Central memory CD4-positive, alpha-beta T cell (primary cell): ENCODE data around the gene USP25.
"Not testable (repeated sequence)": the region's sequence is repeated elsewhere in the genome, so short reads cannot be mapped to it uniquely, and the experiment has no call there.

ENCODE experiments used
- DNase-seq: peaks from one replicate; pipeline ENCODE4 v3.0.0; 2022

The USP25 gene

DNA sequence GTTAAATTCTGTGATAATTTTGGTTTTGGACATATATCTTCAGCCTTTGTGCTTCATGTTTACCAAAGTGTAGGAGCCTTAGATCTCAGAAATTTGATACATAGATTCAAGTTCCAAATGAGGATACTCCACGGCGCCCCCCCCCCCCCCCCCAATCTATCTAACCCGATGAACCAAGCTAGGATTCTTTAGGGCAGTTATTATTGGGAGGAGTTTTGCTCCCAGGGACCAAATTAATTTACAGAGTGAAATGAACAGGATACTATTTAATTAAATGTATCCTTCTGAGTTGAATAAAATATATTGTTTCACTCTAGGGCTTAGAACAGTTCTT, 3.2 kb downstream of the USP25 start:
- no peak for DNase-seq

DNA sequence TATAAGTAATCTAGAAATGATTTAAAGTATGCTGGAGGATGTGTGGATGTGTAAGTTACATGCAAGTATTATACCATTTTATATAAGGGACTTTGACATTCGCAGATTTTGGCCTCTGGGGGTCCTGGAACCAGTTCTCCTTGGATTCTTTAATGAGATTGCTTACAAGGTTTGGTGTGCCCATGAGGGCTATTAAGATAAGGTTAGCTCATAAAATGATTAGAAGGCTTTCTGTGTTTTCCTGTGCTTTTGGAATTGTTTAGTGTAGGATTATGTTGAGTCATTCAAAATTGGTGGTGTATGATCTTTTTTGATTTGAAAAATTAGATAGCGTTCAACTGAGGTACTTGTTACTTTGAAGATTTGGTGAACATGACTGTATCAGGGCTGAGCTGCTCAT, 5.6 kb downstream of the USP25 start:
- no peak for DNase-seq

DNA sequence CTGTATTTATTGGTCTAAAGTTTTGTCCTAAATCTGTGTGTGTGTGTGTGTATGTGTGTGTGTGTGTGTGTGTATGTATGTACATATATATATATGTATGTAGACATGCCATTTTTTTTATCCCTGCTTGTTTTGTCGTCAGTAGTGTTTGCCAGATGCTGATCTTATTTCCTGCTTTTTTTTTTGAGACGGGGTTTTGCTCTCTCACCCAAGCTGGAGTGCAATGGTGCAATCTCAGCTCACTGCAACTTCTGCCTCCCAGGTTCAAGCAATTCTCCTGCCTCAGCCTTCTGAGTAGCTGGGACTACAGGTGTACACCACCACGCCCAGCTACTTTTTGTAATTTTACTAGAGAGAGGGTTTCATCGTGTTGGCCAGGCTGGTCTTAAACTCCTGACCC, 6.1 kb downstream of the USP25 start:
- not testable (repeated sequence) for DNase-seq

DNA sequence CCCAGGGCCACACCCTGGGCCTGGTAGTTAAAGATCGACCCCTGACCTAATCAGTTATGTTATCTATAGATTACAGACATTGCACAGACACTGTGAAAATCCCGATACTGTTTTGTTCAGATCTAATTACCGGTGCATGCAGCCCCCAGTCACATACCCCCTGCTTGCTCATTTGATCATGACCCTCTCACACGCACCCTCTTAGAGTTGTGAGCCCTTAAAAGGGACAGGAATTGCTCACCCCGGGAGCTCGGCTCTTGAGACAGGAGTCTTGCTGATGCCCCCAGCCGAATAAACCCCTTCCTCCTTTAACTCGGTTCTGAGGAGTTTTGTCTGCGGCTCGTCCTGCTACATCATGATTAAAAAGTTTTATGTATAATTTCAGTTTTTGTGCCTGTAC, 9.0 kb downstream of the USP25 start:
- not testable (repeated sequence) for DNase-seq

DNA sequence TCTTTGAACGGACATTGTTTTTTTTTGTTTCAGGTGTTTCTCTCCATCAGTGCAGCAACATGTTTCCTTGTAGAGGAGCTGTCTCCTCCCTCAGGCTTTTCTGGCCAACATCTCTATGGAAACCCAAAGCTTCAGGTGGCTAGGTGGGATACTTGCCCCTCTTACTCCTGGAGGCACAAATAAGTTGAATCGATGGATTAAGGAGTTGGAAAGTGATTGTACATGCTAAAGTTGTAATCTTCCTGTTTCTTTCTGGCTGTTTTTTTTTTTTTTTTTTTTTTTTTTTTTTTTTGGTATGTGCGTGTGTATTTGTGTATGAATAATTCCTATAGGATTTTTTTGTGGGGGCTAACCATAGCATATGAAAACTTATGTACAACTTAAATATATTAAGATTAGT, 10.6 kb downstream of the USP25 start:
- DNase-seq: no peak

DNA sequence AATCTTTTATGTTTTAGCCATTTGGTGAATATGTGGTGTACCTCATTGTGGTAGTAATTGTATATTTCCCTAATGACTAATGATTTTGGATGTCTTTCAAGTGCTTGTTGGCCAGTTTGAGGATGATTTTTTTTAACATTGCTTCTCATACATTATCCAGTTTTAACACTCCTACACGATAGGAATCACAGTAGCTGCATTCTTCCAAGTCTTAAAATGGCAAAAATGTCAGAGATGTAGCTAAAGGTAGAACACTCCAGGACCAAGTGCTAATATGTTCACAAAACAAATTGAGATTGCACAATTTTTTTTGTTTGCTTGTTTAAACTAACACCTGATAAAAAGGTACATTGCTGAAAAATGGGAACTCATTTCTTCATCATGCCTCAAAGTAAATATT, 11.7 kb downstream of the USP25 start:
- DNase-seq: no peak

DNA sequence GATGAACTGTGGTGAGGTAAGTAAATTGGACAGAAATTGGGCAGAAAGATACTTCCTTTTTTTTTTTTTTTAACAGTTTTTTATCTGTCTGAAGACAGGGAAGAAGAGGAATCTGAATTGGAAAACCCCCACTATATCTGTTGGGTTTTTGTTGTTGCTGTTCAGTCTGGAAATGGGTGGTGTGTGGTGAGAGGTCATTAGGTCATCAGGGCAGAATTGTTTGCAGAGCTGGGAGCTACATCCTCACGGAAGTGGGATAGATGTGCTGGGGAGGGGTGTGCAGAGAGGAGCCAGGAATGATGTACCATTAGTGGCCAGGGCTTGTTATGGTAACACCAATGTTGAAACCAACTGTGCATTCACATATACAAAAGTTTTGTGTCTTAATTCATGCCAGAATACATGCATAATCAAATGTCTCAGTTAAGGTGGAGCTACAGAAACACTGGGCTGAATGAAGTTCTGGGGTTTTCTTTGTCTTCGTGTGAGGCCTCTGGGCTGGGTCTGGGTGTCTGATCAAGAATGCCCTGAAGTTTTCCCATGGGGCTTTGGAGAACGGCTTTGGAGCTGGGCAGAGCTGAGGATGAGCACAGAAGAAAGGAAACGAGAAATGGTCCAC, 12.4 kb downstream of the USP25 start:
- no peak for DNase-seq

DNA sequence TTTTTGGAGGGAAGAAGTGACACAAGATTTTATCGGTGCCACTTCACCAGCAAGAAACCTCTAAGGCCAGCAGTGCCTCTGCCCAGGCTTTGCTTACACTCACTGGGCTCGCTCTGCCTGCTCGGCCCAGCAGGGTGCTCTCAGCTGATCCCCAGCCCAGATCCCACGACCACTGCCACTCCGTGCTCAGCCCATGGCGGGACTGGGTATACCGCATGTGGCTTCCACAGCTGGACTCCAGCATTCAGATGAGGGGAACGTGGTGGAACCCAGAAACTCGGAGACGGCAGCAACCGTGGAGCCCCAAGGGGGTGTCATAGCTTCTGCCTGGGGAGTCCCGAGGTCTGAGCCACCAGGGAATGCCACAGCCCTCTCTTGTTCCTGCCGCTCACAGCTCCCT, 12.9 kb downstream of the USP25 start:
- no peak for DNase-seq

DNA sequence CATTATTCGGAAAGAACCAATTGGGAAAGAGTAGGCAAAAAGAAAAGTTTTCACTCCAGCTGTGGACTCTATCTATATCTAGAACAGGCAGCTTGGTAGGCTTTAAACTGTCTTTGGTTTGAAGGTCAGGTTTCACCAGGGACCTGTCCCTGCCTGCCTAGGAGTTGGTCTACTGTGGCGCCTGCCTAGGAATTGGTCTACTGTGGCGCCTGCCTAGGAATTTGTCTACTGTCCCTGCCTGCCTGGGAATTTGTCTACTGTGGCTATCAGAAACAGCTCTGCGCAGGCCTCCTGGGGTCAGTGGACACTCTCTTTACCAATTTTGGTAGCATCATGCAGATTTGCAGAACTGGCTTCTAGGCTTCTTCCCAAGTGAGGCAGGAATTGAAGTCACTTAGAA, 13.8 kb downstream of the USP25 start:
- DNase-seq: no peak

DNA sequence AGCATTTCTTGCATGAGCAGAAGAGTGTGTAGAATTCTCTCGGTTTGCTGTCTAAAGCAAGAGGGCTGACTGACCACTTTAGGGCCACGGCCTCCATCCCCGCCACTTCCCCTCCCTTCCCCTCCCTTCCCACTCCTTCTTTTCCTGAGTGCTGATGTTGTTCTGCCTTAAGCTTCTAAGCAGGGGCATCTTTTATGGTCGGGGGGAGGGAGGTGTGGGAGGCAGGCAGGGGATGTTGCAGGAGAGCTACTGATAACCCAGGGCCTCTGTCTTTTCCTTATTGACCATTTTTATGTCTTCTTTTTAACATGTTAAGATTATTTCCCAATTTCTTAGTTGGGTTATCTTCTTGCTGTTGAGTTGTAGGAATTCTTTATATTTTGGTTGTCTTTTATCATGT, 15.1 kb downstream of the USP25 start:
- DNase-seq: no peak

DNA sequence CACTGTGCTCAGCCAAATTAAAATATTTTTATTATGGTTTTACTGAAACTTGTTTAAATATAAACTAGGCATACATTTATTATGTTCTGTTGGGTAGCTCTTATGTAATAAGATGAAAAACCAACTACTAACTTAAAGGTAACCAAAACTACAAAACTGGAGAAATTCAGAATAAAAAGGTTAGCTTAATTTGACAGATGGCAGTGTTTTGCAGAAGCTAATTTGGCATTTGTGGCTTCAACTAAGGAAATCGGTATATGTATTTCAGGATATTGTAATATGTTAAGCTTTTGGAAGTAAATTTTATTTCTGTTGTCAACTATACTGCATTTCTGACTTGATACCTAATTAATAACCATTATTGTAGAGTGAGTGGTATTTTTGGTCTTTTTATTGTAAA, 18.8 kb downstream of the USP25 start:
- no peak for DNase-seq

DNA sequence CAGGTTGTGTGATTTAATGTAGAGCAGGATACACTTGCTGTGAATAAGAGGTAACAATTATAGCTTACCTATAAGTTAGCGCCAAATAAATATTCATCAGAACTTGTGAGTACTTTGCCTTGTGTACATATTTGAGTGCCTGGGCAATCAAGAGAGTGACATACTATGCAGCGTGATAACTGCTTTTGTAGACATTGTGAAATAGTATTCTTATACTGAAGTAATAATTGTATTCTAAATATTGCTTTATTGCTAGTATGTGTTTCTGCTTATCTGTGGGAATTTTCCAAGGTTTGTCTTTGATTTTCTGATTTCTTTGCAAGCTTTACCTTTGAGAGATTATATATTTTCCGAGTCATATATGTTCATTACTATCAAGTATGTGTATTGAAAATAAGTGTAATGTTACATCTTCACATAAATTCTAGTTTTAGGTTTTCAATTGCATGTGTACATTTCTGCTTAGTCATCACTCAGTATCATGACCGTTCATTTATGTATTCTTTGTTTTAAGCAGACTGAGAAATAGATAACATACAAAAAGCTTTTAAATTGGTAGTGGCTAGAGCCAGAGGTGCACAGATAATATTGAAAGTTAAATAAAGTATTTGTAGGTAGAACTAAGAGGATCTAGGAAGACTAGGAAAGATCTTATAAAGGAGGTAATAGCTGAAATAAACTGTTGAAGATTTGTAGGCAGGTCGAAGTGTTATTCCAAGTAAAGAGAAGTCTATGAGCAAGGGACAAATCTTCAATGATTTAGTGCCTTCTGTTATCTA, 19.5 kb downstream of the USP25 start:
- no peak for DNase-seq

DNA sequence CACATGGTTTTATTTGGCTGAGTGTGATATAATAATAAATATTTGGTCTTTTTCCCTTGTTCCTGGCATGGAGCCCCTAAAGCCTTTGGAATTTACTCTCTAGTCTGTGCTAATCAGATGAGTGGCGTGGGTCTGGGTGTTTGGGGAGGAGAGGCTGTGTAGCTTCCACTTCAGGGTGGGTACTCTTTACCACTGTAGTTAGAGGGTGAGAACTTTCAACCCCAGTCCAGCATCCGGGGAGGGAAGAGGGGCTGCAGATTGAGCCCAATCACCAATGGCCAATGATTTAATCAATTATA, 20.0 kb downstream of the USP25 start:
- DNase-seq: no peak

DNA sequence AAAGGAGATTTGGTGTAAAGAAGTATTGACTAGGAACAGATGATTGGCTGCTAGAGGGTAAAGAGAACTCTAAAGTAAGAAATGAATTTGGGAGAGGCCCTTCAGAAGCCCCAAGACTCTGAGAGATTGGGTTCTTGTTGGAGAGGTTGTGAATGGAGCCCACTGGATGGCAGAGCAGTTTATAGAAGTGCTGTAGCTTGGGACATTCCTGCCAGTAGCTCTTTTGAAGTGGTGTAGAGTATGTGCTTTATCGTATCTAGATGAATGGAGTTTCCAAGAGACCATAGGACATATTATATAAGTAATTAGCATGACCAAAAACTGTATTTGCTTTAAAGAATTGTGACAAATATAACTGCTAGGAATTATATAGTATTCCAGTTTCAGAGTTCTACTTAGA, 21.3 kb downstream of the USP25 start:
- no peak for DNase-seq

DNA sequence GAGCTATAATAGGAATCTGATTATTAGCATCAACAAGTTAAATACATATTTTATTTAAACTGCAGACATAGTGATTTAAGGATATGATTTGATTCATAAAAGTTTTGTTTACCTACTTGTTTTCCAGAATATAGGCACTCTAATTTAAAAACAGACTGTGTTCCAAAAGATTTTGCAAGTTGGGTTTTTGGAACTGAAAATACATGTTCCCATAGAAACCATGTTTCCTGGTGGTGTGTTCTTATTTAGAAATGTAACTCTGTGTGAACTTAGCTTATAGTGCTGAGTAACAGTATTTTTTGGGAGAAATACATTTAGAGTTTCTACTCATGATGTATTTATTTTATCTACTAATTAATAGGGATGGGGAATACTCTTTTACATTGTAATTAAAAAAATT, 21.8 kb downstream of the USP25 start:
- DNase-seq: no peak

DNA sequence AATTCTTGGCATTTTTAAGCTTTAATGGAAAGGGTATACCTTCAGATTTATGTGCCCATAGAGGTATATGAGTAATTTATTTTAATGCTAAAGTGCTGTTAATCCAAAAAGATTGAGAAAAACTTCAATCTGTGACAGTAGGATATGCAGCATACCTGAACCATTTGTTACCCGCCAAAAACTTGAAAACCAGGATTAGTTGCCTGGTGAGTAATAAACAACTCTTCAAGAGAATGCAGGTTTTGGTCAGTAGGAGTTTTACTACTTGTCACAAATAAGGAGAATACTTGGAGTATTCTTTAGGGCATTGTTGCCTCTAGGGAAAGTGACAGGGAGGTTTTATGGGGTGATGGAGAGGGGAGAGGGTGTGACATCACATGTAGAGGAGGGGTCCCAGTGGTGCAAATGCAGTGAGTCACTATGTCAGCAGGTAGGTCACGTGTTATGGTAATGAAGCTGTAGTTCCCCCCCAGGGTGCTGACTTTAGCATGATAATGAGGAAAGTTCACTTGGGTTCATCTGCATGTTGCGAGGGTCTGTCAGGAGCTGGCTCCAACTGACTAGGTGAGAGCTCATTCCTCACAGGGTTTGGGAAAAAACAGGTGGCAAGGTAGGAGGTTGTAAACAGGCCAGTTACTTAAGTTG, 23.1 kb downstream of the USP25 start:
- DNase-seq: no peak

DNA sequence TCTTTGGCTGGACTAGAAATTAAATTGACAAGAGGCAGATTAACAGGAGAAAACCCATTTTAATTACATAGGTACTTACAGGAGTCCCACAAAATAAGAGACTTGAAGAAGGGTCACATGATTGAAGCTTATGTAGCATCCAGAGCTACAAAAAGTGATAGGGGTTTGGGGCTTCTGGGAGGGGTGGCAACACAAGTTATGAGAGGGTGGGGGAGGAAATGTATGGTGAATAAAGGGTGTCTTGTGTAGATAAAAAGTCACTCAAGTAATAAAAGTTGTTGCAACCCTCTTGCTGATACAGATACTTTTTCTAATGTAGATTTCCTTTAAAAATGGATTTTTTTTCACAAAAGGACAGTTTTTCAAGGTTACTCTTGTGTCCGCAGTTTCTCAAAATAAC, 24.0 kb downstream of the USP25 start:
- DNase-seq: no peak

DNA sequence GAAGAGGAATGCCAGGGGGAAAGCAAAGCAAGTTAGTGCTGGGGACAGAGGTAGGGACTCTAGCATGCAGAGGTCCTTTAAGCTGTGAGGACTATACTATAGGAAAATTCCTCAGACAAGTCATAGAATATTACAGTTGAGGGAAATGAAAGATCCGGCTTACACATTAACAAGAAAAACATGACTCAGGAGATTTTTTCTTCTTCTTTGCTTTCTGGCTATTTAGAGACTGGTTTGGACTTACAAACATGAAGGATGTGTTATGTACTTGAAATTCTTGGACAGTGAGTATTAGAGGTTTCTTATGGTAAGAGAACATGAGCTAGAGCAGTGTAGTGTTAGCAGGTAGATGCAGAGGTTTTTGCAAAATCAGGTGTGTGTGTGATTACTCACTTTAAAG, 24.9 kb downstream of the USP25 start:
- DNase-seq: no peak

DNA sequence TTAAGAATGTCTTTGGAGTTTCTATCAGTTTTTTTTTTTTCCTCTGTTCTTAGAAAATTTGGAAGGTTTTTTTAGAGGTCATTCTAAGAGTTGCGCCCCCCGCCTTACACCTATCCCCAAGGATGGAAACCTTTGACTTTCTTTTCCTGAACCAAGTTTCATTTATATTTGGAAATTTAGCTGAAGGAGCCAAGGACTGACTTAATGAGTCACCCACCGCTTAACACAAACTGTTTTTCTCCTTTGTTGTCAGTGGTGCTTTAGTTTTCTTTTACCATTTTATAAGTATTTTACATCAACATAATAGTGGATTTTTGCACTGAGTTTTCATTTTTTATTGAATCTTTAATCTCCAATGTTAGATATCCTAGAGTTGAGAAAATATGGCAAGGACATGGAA, 25.3 kb downstream of the USP25 start:
- DNase-seq: no peak

DNA sequence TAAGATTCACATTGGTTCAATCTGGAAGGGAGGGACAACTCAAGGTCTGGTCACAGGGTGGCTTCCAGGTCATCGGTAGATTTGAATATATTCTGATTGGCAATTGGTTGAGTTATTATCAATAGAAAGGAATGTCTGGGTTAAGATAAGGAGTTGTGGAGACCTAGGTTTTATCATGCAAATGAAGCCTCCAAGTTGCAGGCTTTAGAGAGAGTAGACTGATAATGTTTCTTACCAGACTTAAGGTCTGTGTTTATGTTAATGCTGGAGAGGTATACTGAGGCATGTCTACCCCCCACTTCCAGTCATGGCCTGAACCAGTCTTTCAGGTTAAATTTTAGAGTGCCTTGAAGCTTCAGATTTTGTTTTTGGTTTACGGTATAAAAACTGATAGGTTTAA, 29.7 kb downstream of the USP25 start:
- DNase-seq: no peak

DNA sequence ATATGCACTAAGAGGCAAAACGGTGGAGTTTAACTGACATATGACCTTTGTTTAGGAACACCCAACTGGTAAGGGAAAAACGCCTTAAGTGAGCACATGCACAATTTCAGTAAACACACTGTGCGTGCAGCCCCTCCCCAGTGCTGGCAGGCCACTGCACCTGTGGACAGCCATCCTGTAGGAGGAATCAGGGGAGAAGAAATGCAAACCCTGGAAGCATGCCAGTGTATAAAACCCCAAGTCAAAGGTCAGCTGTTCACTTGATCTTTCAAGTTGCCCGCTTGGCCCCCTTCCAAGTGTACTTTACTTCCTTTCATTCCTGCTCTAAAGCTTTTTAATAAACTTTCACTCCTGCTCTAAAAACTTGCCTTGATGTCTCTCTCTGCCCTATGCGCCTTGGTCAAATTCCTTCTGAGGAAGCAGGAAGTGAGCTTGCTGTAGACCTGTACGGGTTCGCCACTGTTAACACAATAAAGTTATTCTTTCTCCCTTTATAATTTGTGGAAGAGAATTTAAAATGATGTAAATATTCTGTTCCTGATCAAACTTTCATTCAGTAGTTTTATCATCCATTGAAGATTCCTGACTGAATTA, 31.8 kb downstream of the USP25 start:
- DNase-seq: no peak

DNA sequence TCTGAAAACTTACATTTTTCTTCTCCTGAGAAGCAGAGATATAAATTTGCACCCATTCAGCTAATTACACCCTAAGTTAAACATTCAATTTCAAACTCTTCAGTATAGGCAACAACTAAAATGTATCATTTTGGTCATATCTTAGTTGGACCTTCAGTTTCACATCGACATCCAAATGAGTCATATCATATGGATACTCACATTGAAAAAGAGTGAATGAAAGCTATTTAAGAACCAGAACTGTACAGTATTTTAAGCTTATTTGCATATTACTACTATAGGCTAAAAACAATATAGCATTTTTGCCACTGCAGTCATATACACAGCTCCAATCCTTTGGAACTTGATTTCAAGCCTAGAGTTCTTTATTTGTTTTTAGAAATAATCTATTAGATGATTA, 33.6 kb downstream of the USP25 start:
- no peak for DNase-seq

DNA sequence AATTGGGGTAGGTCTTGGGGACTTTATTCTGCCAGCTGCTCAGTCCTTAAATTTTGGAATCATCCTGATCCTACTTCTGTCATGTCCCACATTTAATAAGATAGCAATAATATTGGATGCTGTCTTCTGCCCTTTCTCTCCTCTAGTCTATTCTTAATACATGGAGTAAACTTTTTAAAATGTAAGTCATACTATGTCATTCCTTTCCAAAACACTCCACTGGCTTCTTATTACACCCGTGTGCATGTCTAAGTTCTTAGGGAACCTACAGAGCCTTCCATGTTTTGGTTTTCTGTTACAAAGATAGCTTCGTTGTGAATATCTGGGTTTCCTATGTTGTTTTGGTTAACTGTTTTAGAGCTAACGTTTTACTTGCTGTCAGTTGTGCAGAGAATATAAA, 35.1 kb downstream of the USP25 start:
- no peak for DNase-seq

DNA sequence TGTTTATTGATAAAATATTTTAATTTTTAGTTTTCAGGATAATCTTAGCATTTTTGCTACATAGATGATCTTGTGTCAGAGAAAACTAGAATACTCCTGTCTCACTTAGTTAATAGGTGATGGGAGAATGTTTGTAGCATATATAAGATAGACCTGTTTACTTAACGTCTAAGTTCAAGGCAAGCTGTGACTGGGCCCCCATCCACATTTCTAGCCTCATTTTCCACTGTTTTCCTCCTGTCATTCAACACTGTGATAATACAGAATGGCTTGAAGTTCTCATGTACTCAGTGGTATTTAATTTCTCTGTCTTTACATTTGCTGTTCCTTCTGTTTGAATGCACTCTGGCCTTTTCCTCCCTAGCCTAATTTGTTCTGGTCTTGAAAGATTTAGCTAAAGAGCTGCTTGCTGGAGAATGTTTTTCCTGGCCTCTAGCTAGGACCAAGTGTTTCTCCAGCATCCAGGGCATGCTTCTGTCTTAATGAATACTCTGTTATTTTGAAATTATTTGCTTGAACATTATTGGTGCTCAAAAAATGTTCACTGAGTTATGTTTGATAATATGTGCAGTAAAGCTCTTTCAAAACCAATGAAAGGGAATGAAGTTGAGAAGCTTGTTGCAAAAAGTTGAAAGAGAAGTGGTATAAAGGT, 37.3 kb downstream of the USP25 start:
- no peak for DNase-seq
